Frontal cortex (tissue), 4 donors: ENCODE data around the gene SDK1. TPM values are rescaled to one million over a fixed set of nuclear protein-coding genes. Genes with fewer than 3 reads are reported as not detected.
"Not testable (repeated sequence)": the region's sequence is repeated elsewhere in the genome, so short reads cannot be mapped to it uniquely, and the experiment has no call there.

Experiments used
- DNase-seq, 2 donors: peaks; one replicate each; pipeline ENCODE4 v3.0.0; 2012; ENCODE audit warnings: low spot score in 2 of 2
- FAIRE-seq: peaks from 2 replicates; lab custom pipeline; 2012; peaks lifted over from hg19 to GRCh38; lab: Jason Lieb, UNC
- total RNA-seq: library from RNA; depleted of rRNA; stranded (reverse); fragments of >200 nt; gene quantifications from one replicate; pipeline ENCODE4 v1.2.3, GENCODE V29; 2014
- donor health status: control.
- donor health status: control.
- donor health status: control.

SDK1 gene
- total RNA-seq, 1 donor from 2014 or later = 33.0 TPM

GRCh38 chr7:3559278-3559677 lies 258.2 kb downstream of the SDK1 start:
- FAIRE-seq (no peak), DNase-seq (peak in 1 of 2 donors; percentile 15)

GRCh38 chr7:3560495-3560894 lies 259.4 kb downstream of the SDK1 start:
- no peak for FAIRE-seq

GRCh38 chr7:3561932-3562331 lies 260.9 kb downstream of the SDK1 start:
- no peak for DNase-seq
- no peak for FAIRE-seq

More at GRCh38 chr7:3560495-3560894, 259.4 kb downstream of the SDK1 start:
- no peak for DNase-seq

- FAIRE-seq (no peak), DNase-seq (no peak)
These were observed 263.2 kb downstream of the SDK1 start for GRCh38 chr7:3564231-3564630.

- DNase-seq = no peak
- FAIRE-seq = no peak
These were observed 267.5 kb downstream of the SDK1 start for GRCh38 chr7:3568516-3568915.

- FAIRE-seq = no peak
- DNase-seq = no peak
These were observed 268.6 kb downstream of the SDK1 start for GRCh38 chr7:3569643-3570042.

GRCh38 chr7:3573151-3573550 lies 272.1 kb downstream of the SDK1 start:
- no peak for FAIRE-seq
- DNase-seq = no peak

GRCh38 chr7:3574386-3574785 lies 273.3 kb downstream of the SDK1 start:
- DNase-seq (no peak), FAIRE-seq (no peak)

GRCh38 chr7:3575753-3576531 lies 274.9 kb downstream of the SDK1 start:
- no peak for DNase-seq
- FAIRE-seq = no peak

- FAIRE-seq (no peak), DNase-seq (no peak)
These were observed 277.3 kb downstream of the SDK1 start for GRCh38 chr7:3578399-3578798.

GRCh38 chr7:3579638-3580219 lies 278.7 kb downstream of the SDK1 start:
- FAIRE-seq (no peak), DNase-seq (no peak)

GRCh38 chr7:3582145-3582544 lies 281.1 kb downstream of the SDK1 start:
- FAIRE-seq, DNase-seq: not testable (repeated sequence)

- DNase-seq (no peak), FAIRE-seq (no peak)
These were observed 284.8 kb downstream of the SDK1 start for GRCh38 chr7:3585826-3586225.

GRCh38 chr7:3588341-3588740 lies 287.3 kb downstream of the SDK1 start:
- FAIRE-seq (no peak), DNase-seq (no peak)

- DNase-seq (no peak), FAIRE-seq (no peak)
These were observed 288.7 kb downstream of the SDK1 start for GRCh38 chr7:3589752-3590151.

GRCh38 chr7:3591219-3591618 lies 290.2 kb downstream of the SDK1 start:
- DNase-seq (no peak), FAIRE-seq (no peak)

GRCh38 chr7:3591944-3592343 lies 290.9 kb downstream of the SDK1 start:
- FAIRE-seq = no peak
- no peak for DNase-seq

GRCh38 chr7:3592401-3593134 lies 291.5 kb downstream of the SDK1 start:
- DNase-seq = no peak
- FAIRE-seq = no peak

- DNase-seq (no peak), FAIRE-seq (no peak)
These were observed 293.8 kb downstream of the SDK1 start for GRCh38 chr7:3594901-3595300.

- FAIRE-seq = no peak
- no peak for DNase-seq
These were observed 297.8 kb downstream of the SDK1 start for GRCh38 chr7:3598854-3599253.

- FAIRE-seq = no peak
- no peak for DNase-seq
These were observed 304.2 kb downstream of the SDK1 start for GRCh38 chr7:3605222-3605621.
